ELR (cell line): ENCODE results near the gene ZBTB24.

Experiments used
- DNase-seq: peaks from one replicate; pipeline ENCODE4 v3.0.0-alpha.2; 2015; ENCODE audit warnings: low read depth

Gene ZBTB24

GRCh38 chr6:109451376-109451775 lies 31.6 kb downstream of the ZBTB24 start:
- no peak for DNase-seq

DNA sequence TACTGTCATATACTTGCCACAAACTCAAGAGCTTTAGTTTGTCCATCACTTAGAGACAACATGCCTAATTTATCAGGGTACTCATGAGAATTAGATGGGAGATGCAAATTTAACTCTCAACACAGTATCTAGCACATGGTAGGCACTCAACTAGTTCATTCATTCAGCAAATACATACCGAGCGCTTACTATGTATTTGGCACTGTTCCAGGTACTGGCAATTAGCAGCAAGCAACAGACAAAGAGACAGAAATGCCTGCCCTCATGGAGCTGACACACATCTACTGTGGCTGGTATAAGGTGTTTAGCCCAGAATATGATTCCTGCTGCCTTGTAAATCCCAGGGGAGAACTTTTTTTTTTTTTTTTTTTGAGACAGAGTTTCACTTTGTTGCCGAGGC lies 32.2 kb downstream of the ZBTB24 start:
- DNase-seq: no peak

GRCh38 chr6:109449795-109450673 lies 33.0 kb downstream of the ZBTB24 start:
- DNase-seq: no peak

DNA sequence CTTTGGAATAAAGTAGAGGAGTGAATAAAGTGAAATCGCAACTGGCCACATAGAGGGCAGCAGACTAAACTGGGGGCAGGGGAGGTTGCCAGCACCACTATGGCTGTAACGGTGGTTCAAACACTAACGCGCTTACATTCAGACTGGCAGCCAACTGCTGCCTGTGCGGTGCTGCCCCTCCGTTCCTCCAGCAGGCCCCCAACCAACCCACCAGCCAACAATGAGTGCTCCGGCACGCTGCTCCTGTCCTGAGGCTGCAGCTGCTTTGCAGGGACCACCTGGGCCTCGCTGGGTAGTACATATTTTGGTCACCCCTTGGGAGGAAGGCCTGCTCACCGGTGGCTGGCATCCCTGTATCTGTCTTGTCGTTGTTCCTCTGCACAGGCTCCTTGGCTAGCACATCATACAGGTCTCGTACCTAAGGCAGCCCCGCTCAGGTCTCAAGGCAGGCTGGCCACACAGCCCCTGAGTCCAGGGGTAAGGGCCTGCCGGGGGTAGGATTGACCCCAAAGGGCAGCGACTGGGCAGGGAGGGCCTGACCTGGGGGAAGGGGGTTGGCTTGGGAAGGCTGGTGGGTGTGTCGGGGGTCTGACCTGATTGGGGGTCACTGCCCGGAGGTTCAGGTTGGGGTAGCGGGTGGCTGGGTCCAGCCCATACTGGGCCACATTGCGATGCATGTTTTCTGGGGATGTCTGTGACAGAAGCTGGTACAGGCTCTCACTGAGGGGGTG lies 33.8 kb downstream of the ZBTB24 start:
- DNase-seq: no peak

DNA sequence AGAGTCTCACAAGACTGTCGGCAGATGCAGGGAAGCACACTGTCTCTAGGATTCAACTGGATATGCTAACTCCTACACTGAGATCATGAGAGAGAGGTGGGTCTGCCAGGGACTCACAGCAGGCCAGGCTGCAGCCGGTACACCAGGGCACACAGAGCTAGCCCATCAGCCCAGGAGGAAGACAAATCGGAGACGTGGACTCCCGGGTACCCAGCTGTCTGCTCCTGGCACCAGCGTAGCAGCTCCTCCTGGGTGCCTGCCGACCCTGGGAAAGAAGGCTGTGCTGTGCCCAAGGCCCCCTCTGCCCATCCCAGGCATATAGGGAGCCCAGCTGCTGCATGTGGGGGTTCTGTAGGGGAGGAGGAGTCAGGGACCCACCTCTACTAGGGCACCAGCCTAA lies 34.4 kb downstream of the ZBTB24 start:
- no peak for DNase-seq

- DNase-seq: no peak
These were observed 35.0 kb downstream of the ZBTB24 start for GRCh38 chr6:109447878-109448555.

DNA sequence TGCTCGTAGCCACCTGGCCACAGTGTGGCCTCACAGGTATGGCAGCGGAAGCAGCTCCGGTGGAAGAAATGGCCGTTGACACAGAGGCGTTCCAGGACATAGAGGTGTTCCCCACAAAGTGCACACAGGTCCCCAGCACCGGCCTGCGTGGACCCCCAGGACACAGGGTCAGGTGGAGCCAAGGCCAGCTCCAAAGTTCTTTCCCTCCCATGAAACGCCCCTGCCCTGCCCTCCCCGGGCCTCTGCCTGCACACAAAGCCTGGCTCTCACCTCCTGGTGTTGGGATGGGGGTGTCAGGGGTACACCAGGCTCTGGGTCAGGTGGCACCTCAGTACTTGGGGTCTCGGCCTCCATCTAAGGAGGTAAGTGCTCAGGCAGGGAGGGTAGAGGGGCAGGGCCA lies 35.9 kb downstream of the ZBTB24 start:
- DNase-seq: no peak

- DNase-seq: no peak
These were observed 36.5 kb downstream of the ZBTB24 start for GRCh38 chr6:109446541-109446940.

DNA sequence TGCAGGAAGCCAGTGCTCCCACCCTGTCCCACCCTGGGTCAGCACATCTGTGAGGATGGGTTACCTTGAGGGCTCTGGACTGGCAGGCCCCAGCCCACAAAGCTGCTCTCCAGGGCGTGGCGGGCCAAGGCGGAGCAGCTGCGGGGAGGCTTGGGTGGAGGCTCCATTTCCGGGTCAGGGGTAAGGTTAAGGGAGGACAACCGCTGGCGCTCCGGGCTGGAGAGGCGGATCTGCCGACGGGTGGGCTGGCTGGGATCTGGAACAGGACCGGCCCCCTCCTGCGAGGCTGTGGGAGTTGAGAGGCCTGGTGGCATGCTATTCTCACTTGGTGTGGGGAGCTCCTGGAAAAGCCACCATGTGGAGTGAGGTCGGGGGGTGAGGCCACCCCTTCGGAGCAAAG lies 36.9 kb downstream of the ZBTB24 start:
- DNase-seq: no peak

DNA sequence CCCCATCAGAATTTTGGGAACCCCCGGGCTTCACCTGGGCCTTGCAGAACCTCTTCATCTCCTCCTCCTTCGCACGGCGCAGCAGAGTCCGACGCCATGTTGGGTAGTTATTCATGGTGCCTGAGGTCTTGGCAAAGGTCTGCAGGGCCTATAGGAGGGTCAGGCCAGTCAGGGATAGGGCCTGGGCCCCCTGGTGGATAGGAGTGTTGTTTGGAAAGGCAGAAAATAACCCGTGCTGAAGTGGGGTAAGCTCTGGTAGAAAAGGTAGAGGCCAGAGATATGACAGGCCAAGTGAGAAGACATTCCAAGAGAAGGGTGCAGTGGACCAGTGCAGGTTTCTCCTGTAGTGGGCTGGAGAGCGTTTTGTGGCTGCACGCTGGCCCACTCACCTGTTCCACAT lies 37.6 kb downstream of the ZBTB24 start:
- peak; percentile 22 for DNase-seq

DNA sequence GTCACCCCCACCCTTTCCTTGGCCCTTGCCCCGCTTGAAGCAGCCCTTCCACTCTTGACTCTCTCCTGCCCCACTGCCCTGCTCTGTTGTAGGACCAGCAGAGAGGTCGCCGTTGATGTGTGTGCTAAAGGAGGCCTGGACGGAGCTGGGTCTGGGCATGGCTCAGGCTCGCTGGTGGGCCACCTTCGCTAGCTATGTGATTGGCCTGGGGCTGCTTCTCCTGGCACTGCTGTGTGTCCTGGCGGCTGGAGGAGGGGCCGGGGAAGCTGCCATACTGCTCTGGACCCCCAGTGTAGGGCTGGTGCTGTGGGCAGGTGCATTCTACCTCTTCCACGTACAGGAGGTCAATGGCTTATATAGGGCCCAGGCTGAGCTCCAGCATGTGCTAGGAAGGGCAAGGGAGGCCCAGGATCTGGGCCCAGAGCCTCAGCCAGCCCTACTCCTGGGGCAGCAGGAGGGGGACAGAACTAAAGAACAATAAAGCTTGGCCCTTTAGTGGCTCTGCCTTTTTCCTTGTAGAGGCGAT lies 39.5 kb downstream of the ZBTB24 start:
- DNase-seq: no peak

DNA sequence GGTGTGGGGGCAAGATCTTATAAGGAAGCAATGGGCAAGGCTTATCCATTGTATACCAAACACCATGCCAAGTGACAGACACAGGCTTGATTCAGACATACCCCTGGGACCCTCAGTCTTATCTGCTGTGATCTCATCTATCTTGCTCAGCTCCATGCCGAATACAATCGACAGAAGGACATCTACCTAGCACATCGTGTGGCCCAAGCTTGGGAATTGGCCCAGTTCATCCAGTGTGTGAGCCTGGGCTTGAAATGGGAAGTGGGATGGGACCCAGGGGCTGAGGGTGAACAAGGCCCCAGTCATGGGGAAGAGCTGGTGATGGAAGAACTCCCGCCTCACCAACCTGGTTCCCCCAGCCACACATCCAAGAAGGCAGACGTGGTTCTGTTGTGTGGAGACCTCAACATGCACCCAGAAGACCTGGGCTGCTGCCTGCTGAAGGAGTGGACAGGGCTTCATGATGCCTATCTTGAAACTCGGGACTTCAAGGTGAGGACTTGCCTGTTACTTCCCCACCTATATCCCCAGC lies 40.6 kb downstream of the ZBTB24 start:
- no peak for DNase-seq

- DNase-seq: peak; percentile 65
These were observed 41.8 kb downstream of the ZBTB24 start for GRCh38 chr6:109441069-109441816.

GRCh38 chr6:109440331-109441068 lies 42.5 kb downstream of the ZBTB24 start, which contains the start of the genes PPIL6 and SMPD2:
Gene PPIL6 (minus strand): TSS chr6:109440628. CDS start chr6:109440590, 38 bp downstream.
Gene SMPD2 (plus strand): TSS chr6:109440724. CDS start chr6:109441122, 398 bp downstream.
- peak; percentile 87 for DNase-seq

- no peak for DNase-seq
These were observed 47.0 kb downstream of the ZBTB24 start for GRCh38 chr6:109436041-109436440.

DNA sequence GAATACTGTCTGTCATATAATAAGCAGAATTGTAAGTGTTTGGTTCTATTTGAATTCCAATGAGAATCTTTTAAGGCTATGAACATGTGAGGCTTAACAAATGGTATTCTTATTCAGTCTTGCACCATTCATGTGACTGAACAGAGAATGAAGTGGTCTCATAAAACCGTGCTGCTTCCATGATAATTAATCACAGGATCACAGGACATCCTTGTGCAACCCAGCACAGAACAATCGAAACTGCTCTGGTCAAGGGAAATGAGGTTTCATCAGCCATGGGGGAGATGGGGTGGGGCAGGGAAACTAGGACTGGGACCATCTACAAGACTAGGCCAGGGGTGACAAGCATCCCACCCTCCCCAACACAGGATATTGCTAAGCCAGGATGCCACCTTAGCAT lies 48.6 kb downstream of the ZBTB24 start:
- no peak for DNase-seq

DNA sequence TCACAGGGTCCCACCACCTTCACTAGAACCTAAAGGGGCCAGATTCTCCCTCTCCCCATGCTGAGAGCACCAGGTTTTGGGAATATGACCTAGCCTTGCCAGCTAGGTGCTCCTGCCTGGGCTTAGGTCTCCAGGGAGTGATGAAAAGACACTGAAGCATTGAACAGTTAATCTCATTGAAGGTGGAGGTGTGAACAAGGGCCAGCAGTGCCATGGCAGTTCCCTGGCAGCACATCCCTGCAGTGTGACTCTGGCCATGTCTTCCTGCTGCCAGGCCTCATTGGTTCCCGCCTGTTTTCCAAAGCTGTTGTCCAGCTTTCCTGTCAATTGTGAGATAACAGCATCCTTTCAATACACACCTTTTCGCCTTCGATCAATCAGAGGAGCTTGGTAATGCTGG lies 53.5 kb downstream of the ZBTB24 start:
- no peak for DNase-seq

- peak; percentile 33 for DNase-seq
These were observed 54.0 kb downstream of the ZBTB24 start for GRCh38 chr6:109428889-109429477.

- DNase-seq: no peak
These were observed 58.1 kb downstream of the ZBTB24 start for GRCh38 chr6:109424946-109425345.

- DNase-seq: no peak
These were observed 61.8 kb downstream of the ZBTB24 start for GRCh38 chr6:109421184-109421583.
